Naive thymus-derived CD4-positive, alpha-beta T cell (primary cell): ENCODE data around the gene KLF1. TPM values are rescaled to one million over a fixed set of nuclear protein-coding genes. Genes with fewer than 3 reads are reported as not detected.

Experiments used
- ATAC-seq: fragments of 150-1000 bp; cut with Tn5 transposase; 2 replicates; pipeline ENCODE4 v1.10.0; 2021; ENCODE audit warnings: mild to moderate bottlenecking, moderate library complexity
- CTCF ChIA-PET: fragments of 350-600 bp; sonication (Branson Sonifier 250); formaldehyde crosslinking; loops from one replicate; lab custom pipeline; 2021; ENCODE audit warnings: antibody characterized with exemption; lab: Charles Lee
- POLR2A ChIA-PET: fragments of 350-600 bp; sonication (Branson Sonifier 250); formaldehyde crosslinking; loops from one replicate; lab custom pipeline; 2021; ENCODE audit warnings: antibody characterized with exemption, inconsistent platforms; lab: Charles Lee
- DNase-seq, 9 donors: peaks; one replicate each; pipeline versions ENCODE4 v3.0.0 to v3.0.0-alpha.2; 2020 to 2022; ENCODE audit warnings: mixed read lengths in 1 of 9
- H3K27ac ChIP-seq: one replicate; pipeline ENCODE4 v1.7.0; 2013; ENCODE audit warnings: mild to moderate bottlenecking, low read depth, low read length, moderate library complexity
- H3K27me3 ChIP-seq, 2 donors: one replicate each; pipeline ENCODE4 v1.7.0; 2013; ENCODE audit warnings: low read length in 2 of 2, mild to moderate bottlenecking in 2 of 2, moderate library complexity in 2 of 2; ENCODE audit not compliant: control insufficient read depth in 2 of 2, insufficient read depth in 2 of 2
- H3K36me3 ChIP-seq, 3 experiments: 1 replicate in 2 of 3; 2 replicates in 1 of 3; pipeline ENCODE4 v1.7.0; 2013; ENCODE audit warnings: low read length in 3 of 3, mild to moderate bottlenecking in 3 of 3, moderate library complexity in 1 of 3; ENCODE audit not compliant: insufficient read depth in 3 of 3, control insufficient read depth in 2 of 3
- H3K4me1 ChIP-seq, 2 donors: one replicate each; pipeline ENCODE4 v1.7.0; 2013; ENCODE audit warnings: low read length in 2 of 2, mild to moderate bottlenecking in 2 of 2, moderate library complexity in 1 of 2; ENCODE audit not compliant: control insufficient read depth in 2 of 2, insufficient read depth in 2 of 2
- H3K4me3 ChIP-seq: 2 replicates; pipeline ENCODE4 v1.7.0; 2013; ENCODE audit warnings: mild to moderate bottlenecking, low read length
- H3K9me3 ChIP-seq, 3 experiments: 1 replicate in 2 of 3; 2 replicates in 1 of 3; pipeline ENCODE4 v1.7.0; 2013; ENCODE audit warnings: low read length in 3 of 3; ENCODE audit not compliant: control insufficient read depth in 2 of 3
- H3K27ac Mint-ChIP-seq, 9 donors: one replicate each; pipeline ENCODE4 v1.8.0; 2020 to 2022; ENCODE audit warnings: mixed read lengths in 9 of 9, mild to moderate bottlenecking in 8 of 9, moderate library complexity in 5 of 9, inconsistent platforms in 2 of 9
- H3K27me3 Mint-ChIP-seq, 5 donors: one replicate each; pipeline ENCODE4 v1.8.0; 2021 to 2022; ENCODE audit warnings: mixed read lengths in 5 of 5, mild to moderate bottlenecking in 1 of 5
- H3K36me3 Mint-ChIP-seq, 5 donors: one replicate each; pipeline ENCODE4 v1.8.0; 2020 to 2022; ENCODE audit warnings: mixed read lengths in 5 of 5, mild to moderate bottlenecking in 3 of 5, inconsistent platforms in 1 of 5
- H3K4me1 Mint-ChIP-seq, 7 donors: one replicate each; pipeline ENCODE4 v1.8.0; 2020 to 2022; ENCODE audit warnings: mixed read lengths in 7 of 7, mild to moderate bottlenecking in 3 of 7, inconsistent platforms in 1 of 7
- H3K4me3 Mint-ChIP-seq, 10 donors: one replicate each; pipeline ENCODE4 v1.8.0; 2020 to 2022; ENCODE audit warnings: mild to moderate bottlenecking in 10 of 10, mixed read lengths in 10 of 10, moderate library complexity in 6 of 10, inconsistent platforms in 2 of 10
- H3K9me3 Mint-ChIP-seq, 11 donors: one replicate each; pipeline ENCODE4 v1.8.0; 2020 to 2022; ENCODE audit warnings: mixed read lengths in 11 of 11, mild to moderate bottlenecking in 4 of 11, inconsistent platforms in 1 of 11, moderate library complexity in 1 of 11
- intact Hi-C, 2 donors: fragments of 100-400 bp; cut with micrococcal nuclease; formaldehyde crosslinking; loops; one replicate each; pipeline ENCODE4 v1.15.1; 2023
- microRNA-seq: library from miRNA; unstranded; fragments of <30 nt; microRNA quantifications from one replicate; pipeline ENCODE4 v1.2.0, GENCODE V29; 2022; ENCODE audit warnings: borderline microRNAs expressed
- polyA plus RNA-seq, 2 donors: library from polyadenylated mRNA; unstranded; fragments of 300-500 nt; fragmentation: Illumina TruSeq; gene quantifications; one replicate each; pipeline ENCODE4 v1.2.3, GENCODE V29; 2021
- total RNA-seq, 6 experiments: library from RNA in 5 of 6; stranded (reverse) in 5 of 6; gene quantifications; 1 replicate in 5 of 6; 2 replicates in 1 of 6; pipeline ENCODE4 v1.2.3 and lab custom pipeline; 2021 to 2026

KLF1 gene
- total and polyA plus RNA-seq, 7 experiments from 2014 or later = 0.32 to 0.41 TPM; not detected in 5

GRCh38 chr19:12834566-12834943, 52.4 kb downstream of the KLF1 start, which contains the start of gene RTBDN:
TSS of gene RTBDN (minus strand) at chr19:12834579. CDS start at chr19:12829979, 4,600 bp downstream.
- Histone ChIP-seq H3K9me3 (no peaks in the 10 kb centered on the region), H3K36me3 (no peaks in the 10 kb centered on the region), H3K4me1 (peaks cover 8 to 10% of the 10 kb centered on the region in 2 donors), H3K4me3 (peak within 1 kb of the TSS; percentile 38), H3K27me3 (peaks cover 21 to 44% of the 10 kb centered on the region in 2 donors), H3K27ac (no peak within 1 kb of the TSS)
- Mint-ChIP-seq H3K27me3 (peaks cover 74 to 78% (median 74%) of the 10 kb centered on the region in 5 donors), H3K36me3 (peaks cover 0 to 4% (median 0%) of the 10 kb centered on the region in 5 donors), H3K9me3 (peaks cover 0 to 15% (median 5%) of the 10 kb centered on the region in 11 donors), H3K4me3 (peak within 1 kb of the TSS; percentile 60 to 78 (median 68)), H3K27ac (peak within 1 kb of the TSS in 1 of 9 donors; percentile 10), H3K4me1 (peaks cover 7 to 41% (median 31%) of the 10 kb centered on the region in 7 donors)
- ChIA-PET POLR2A (no interaction called here), CTCF (interaction anchor here (0.6 kb wide), 1 partner anchor 38 kb away, joined by 3 read pairs; no protein-coding TSS in a partner anchor)
- no peak for ATAC-seq
- DNase-seq = no peak
- intact Hi-C loops = no loop called here

Small RNA genes lying within 50 kb of the gene (microRNA-seq; reads per million reads assigned to microRNA genes)
- not detected for gene MIR5695
- not detected for gene MIR6794

Other genes with a start within 250 kb of the KLF1 start
- 100 to 1,000 TPM; 105 to 215 (median 138) TPM for gene MAN2B1, start 220.5 kb downstream of the KLF1 start, total RNA-seq
- gene MAN2B1, start 220.5 kb downstream of the KLF1 start, polyA plus RNA-seq = 10 to 100 TPM; 40.6 to 59.5 TPM
- gene WDR83, start 220.4 kb downstream of the KLF1 start, total RNA-seq = 10 to 100 TPM in 3 of 5 experiments, 1 to 10 TPM in 2; 7.8 to 18.6 (median 14.7) TPM
- gene WDR83, start 220.4 kb downstream of the KLF1 start, polyA plus RNA-seq = 10 to 100 TPM; 13.9 to 20.6 TPM
- gene DHPS, start 205.3 kb downstream of the KLF1 start, total RNA-seq = 100 to 1,000 TPM; 125 to 223 (median 174) TPM
- gene DHPS, start 205.3 kb downstream of the KLF1 start, polyA plus RNA-seq = 100 to 1,000 TPM; 113 to 124 TPM
- not detected for gene GNG14, start 199.2 kb downstream of the KLF1 start, total RNA-seq
- not detected for gene GNG14, start 199.2 kb downstream of the KLF1 start, polyA plus RNA-seq
- 1 to 10 TPM; 2.5 to 8.6 (median 4.3) TPM for gene FBXW9, start 190.6 kb downstream of the KLF1 start, total RNA-seq
- 1 to 10 TPM; 4.9 to 8.5 TPM for gene FBXW9, start 190.6 kb downstream of the KLF1 start, polyA plus RNA-seq
- gene TNPO2, start 163.3 kb downstream of the KLF1 start, total RNA-seq = 10 to 100 TPM; 53.5 to 78.7 (median 62.5) TPM
- gene TNPO2, start 163.3 kb downstream of the KLF1 start, polyA plus RNA-seq = 1 to 10 TPM; 2.0 to 3.8 TPM
- 100 to 1,000 TPM; 175 to 225 (median 192) TPM for gene TRIR, start 152.5 kb downstream of the KLF1 start, total RNA-seq
- gene TRIR, start 152.5 kb downstream of the KLF1 start, polyA plus RNA-seq = 100 to 1,000 TPM; 177 to 216 TPM
- gene GET3, start 149.7 kb downstream of the KLF1 start, total RNA-seq = 10 to 100 TPM; 22.6 to 60.3 (median 27.0) TPM
- gene GET3, start 149.7 kb downstream of the KLF1 start, polyA plus RNA-seq = 10 to 100 TPM; 47.1 to 50.4 TPM
- not detected for gene BEST2, start 135.4 kb downstream of the KLF1 start, total RNA-seq
- gene BEST2, start 135.4 kb downstream of the KLF1 start, polyA plus RNA-seq = not detected
- gene HOOK2, start 111.6 kb downstream of the KLF1 start, total RNA-seq = 10 to 100 TPM; 16.6 to 37.5 (median 22.3) TPM
- gene HOOK2, start 111.6 kb downstream of the KLF1 start, polyA plus RNA-seq = 1 to 10 TPM; 4.0 to 5.3 TPM
- gene JUNB, start 95.7 kb downstream of the KLF1 start, total RNA-seq = 1,000 to 10,000 TPM in 2 of 5 experiments, 100 to 1,000 TPM in 3; 107 to 2,198 (median 203) TPM
- gene JUNB, start 95.7 kb downstream of the KLF1 start, polyA plus RNA-seq = 1,000 to 10,000 TPM in 1 of 2 donors, 100 to 1,000 TPM in 1; 690 to 1,125 TPM
- 100 to 1,000 TPM in 3 of 5 experiments, 10 to 100 TPM in 2; 75.1 to 297 (median 117) TPM for gene PRDX2, start 85.4 kb downstream of the KLF1 start, total RNA-seq
- gene PRDX2, start 85.4 kb downstream of the KLF1 start, polyA plus RNA-seq = 100 to 1,000 TPM; 313 to 359 TPM
- 10 to 100 TPM in 1 of 5 experiments, 1 to 10 TPM in 2, under 1 TPM in 1, not detected in 1; 0.80 to 18.9 (median 2.1) TPM for gene THSD8, start 85.1 kb downstream of the KLF1 start, total RNA-seq
- not detected for gene THSD8, start 85.1 kb downstream of the KLF1 start, polyA plus RNA-seq
- gene RNASEH2A, start 80.6 kb downstream of the KLF1 start, total RNA-seq = 10 to 100 TPM in 2 of 5 experiments, 1 to 10 TPM in 3; 1.6 to 30.9 (median 9.3) TPM
- 10 to 100 TPM; 20.3 to 20.4 TPM for gene RNASEH2A, start 80.6 kb downstream of the KLF1 start, polyA plus RNA-seq
- not detected for gene RTBDN, start 52.6 kb downstream of the KLF1 start, total RNA-seq
- not detected for gene RTBDN, start 52.6 kb downstream of the KLF1 start, polyA plus RNA-seq
- gene MAST1, start 48.7 kb downstream of the KLF1 start, total RNA-seq = under 1 TPM in 4 of 5 experiments, not detected in 1; 0.51 to 0.93 (median 0.71) TPM
- gene MAST1, start 48.7 kb downstream of the KLF1 start, polyA plus RNA-seq = 1 to 10 TPM in 1 of 2 donors, under 1 TPM in 1; 0.70 to 3.5 TPM
- gene DNASE2, start 5.8 kb downstream of the KLF1 start, total RNA-seq = 10 to 100 TPM; 14.2 to 29.9 (median 28.1) TPM
- 10 to 100 TPM; 43.6 to 52.9 TPM for gene DNASE2, start 5.8 kb downstream of the KLF1 start, polyA plus RNA-seq
- 10 to 100 TPM; 40.1 to 74.2 (median 54.5) TPM for gene GCDH, start 4.0 kb upstream of the KLF1 start, total RNA-seq
- gene GCDH, start 4.0 kb upstream of the KLF1 start, polyA plus RNA-seq = 10 to 100 TPM; 22.0 to 23.2 TPM
- gene SYCE2, start 32.1 kb upstream of the KLF1 start, total RNA-seq = 1 to 10 TPM in 3 of 5 experiments, under 1 TPM in 1, not detected in 1; 0.78 to 3.3 (median 2.3) TPM
- gene SYCE2, start 32.1 kb upstream of the KLF1 start, polyA plus RNA-seq = 1 to 10 TPM in 1 of 2 donors, not detected in 1; 1.4 TPM
- 100 to 1,000 TPM in 1 of 5 experiments, 10 to 100 TPM in 4; 25.9 to 109 (median 52.6) TPM for gene FARSA, start 46.5 kb upstream of the KLF1 start, total RNA-seq
- gene FARSA, start 46.5 kb upstream of the KLF1 start, polyA plus RNA-seq = 10 to 100 TPM; 58.0 to 88.3 TPM
- 1,000 to 10,000 TPM in 1 of 5 experiments, 100 to 1,000 TPM in 4; 449 to 1,130 (median 502) TPM for gene CALR, start 51.4 kb upstream of the KLF1 start, total RNA-seq
- gene CALR, start 51.4 kb upstream of the KLF1 start, polyA plus RNA-seq = 100 to 1,000 TPM; 142 to 155 TPM
- gene RAD23A, start 58.7 kb upstream of the KLF1 start, total RNA-seq = 100 to 1,000 TPM in 2 of 5 experiments, 10 to 100 TPM in 3; 75.0 to 111 (median 96.4) TPM
- 10 to 100 TPM; 85.5 to 87.2 TPM for gene RAD23A, start 58.7 kb upstream of the KLF1 start, polyA plus RNA-seq
- gene GADD45GIP1, start 70.0 kb upstream of the KLF1 start, total RNA-seq = 10 to 100 TPM in 4 of 5 experiments, 1 to 10 TPM in 1; 8.5 to 17.0 (median 13.8) TPM
- gene GADD45GIP1, start 70.0 kb upstream of the KLF1 start, polyA plus RNA-seq = 10 to 100 TPM; 58.1 to 60.3 TPM
- gene DAND5, start 82.4 kb upstream of the KLF1 start, total RNA-seq = not detected
- gene DAND5, start 82.4 kb upstream of the KLF1 start, polyA plus RNA-seq = not detected
- 1 to 10 TPM; 2.4 to 7.7 (median 6.3) TPM for gene NFIX, start 108.3 kb upstream of the KLF1 start, total RNA-seq
- gene NFIX, start 108.3 kb upstream of the KLF1 start, polyA plus RNA-seq = under 1 TPM; 0.41 to 0.77 TPM
- gene LYL1, start 215.7 kb upstream of the KLF1 start, total RNA-seq = 10 to 100 TPM in 1 of 5 experiments, 1 to 10 TPM in 4; 4.6 to 22.6 (median 7.8) TPM
- gene LYL1, start 215.7 kb upstream of the KLF1 start, polyA plus RNA-seq = 1 to 10 TPM; 2.4 to 2.9 TPM
- 10 to 100 TPM; 64.2 to 96.4 (median 87.8) TPM for gene TRMT1, start 229.5 kb upstream of the KLF1 start, total RNA-seq
- gene TRMT1, start 229.5 kb upstream of the KLF1 start, polyA plus RNA-seq = 10 to 100 TPM; 22.6 to 36.3 TPM
- 10 to 100 TPM; 18.0 to 72.7 (median 22.4) TPM for gene NACC1, start 231.1 kb upstream of the KLF1 start, total RNA-seq
- gene NACC1, start 231.1 kb upstream of the KLF1 start, polyA plus RNA-seq = 1 to 10 TPM; 1.7 to 2.0 TPM